GM12872 (cell line): ENCODE results near the gene TSPAN5.

Source experiments
- TF ChIP-seq, protein P1 (sequence below): IDR thresholded peaks from 3 replicates; pipeline ENCODE4 v1.5.1; 2011; ENCODE audit warnings: low read depth, mild to moderate bottlenecking, low read length, moderate library complexity; ENCODE audit not compliant: insufficient read depth

TSPAN5 gene

DNA sequence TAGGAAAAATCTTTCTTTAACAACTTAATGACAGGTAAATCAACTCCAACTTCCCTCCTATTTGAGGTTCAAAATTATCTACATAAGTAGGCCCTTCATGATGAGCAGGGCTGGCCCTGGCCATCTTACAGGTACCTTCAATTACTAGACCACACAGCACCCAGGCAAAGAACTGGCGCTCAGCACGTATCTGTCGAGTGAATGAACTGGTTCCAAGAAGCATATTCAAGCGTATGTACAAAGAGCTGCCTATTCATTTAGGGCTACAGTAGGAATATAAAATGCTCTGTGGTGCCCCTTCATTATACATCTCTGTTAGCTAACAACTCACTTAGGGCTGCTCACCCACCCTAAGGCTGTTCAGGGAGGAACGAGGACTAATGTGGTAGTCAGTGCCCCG is 48.0 kb downstream of the TSPAN5 start:
- TF ChIP-seq, protein P1, sequence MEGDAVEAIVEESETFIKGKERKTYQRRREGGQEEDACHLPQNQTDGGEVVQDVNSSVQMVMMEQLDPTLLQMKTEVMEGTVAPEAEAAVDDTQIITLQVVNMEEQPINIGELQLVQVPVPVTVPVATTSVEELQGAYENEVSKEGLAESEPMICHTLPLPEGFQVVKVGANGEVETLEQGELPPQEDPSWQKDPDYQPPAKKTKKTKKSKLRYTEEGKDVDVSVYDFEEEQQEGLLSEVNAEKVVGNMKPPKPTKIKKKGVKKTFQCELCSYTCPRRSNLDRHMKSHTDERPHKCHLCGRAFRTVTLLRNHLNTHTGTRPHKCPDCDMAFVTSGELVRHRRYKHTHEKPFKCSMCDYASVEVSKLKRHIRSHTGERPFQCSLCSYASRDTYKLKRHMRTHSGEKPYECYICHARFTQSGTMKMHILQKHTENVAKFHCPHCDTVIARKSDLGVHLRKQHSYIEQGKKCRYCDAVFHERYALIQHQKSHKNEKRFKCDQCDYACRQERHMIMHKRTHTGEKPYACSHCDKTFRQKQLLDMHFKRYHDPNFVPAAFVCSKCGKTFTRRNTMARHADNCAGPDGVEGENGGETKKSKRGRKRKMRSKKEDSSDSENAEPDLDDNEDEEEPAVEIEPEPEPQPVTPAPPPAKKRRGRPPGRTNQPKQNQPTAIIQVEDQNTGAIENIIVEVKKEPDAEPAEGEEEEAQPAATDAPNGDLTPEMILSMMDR = no peak

DNA sequence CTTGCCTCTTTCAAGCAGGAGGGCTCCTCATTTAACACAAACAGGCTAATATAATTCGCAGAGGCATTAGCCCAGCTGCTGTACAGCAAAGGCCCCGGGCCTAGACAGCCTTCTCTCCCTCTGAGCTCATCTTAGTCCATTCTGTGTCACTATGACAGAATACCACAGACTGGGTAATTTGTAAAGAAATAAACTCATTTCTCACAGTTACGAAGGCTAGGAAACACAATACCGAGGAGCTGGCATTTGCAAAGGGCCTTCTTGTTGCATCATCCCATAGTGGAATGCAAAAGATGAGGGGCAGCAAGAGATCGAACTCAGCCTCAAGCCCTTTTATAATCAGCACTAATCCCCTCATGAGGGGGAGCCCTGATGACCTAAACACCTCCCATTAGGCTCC is 48.5 kb downstream of the TSPAN5 start:
- TF ChIP-seq, protein P1 = no peak

DNA sequence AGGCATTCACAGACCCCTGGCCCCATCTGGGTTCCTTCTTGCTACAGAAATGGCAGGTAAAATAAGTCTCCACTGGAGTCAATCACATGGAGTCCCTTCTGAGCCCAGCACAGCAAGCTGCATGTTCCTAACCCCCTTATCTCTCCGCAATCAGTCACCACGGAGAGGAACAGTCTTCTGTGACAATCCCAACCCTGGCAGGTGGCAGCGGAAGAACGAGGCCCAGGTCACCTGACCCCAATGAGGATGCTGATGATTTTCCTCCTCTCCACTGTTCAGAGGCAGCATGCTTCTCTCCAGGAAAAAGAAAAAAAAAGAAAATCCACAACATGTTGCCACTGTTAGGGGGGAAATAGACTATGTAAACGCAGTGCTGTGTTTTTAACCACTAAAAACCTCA is 50.1 kb downstream of the TSPAN5 start:
- TF ChIP-seq, protein P1 = no peak

DNA sequence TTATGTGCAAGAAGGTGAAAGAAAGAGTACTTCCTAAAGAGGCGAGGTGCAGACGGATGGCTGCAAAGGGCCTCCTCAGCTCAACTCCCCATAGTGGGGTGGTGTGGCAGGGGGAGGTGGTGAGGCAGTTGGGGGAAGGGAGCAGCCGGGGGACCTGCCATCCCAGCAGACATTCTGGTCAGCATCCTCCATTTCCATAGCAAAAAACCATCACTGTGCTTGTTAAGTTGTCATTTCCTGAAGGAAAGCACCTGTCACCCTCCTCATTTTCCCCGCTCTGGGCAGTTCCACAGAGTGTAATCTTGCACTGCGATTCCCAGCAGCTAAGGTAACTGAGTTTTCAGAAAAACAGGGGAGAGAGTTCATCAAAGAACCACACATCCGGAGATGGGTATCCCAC is 51.5 kb downstream of the TSPAN5 start:
- TF ChIP-seq, protein P1 = no peak

DNA sequence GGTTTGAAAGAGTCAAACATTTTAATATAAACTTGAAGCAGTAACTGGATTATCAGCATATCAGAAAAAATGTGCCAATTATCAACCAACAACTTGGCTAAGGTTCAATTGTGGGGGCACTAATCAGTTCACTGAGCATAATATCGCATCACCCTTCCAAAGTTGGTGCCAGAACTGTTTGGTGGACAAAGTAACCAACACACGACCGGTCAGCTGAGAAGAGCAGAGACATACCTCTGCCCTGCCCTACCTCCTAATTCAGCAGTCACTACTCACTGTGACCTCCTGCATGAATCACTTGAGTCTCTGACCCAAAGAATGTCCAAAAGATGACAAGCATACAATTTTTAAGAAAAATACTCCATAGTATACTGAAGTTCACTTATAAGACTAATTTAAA is 53.2 kb downstream of the TSPAN5 start:
- TF ChIP-seq, protein P1 = no peak

DNA sequence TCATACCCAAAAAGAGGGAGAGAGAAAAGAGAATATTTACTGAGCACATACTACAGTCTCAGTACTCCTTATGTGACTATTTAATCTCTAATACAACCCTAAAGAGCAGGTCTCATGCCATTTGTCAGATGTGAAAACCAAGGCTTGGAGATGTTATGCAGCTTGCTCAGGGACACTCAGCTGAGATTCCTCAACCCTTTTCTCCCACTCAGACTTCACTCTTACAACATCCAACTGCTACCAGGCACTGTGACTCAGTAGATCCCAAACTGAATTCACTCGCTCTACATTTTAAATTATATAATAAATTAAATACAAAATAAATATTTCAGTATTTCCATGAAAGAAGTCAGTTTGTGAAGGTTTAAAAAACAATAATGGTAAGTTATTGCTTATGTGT is 53.7 kb downstream of the TSPAN5 start:
- TF ChIP-seq, protein P1 = no peak

DNA sequence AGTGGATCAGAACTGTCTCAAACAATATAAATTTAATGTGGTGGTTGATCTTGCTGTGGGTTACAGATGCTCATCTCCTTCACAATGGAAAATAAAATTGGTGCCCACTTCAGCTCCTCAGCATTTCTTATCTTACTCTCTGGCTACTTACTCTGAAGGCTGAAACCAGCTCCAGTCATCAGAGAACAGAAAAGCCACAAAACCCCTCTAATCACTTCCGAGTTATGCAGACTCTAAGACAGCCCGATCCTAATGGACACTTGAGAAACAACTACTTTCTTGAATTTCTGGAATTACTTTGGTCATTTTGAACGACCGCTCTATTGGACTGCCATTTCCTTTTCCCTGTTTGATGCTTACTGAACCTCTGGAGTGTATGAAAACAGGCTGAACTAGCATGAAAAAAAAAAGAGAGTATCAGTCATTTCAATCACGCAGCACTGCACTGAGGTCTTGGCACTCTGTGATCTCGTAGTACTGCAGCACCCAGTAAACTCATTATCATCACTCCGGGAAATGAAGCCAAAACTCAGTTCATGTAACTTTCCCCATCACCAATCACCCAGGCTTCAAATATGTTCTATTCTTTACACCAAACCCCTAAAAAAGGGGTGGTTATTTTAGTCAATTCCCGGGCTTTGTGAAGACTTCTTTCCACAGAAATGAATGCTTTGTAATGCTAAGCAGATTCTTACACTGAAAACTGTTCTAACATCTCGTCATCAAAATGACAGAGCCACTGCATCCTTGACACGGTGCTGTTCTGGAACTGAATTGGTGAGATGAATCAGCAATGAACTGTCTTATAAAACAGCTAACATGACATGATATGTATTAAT is 54.5 kb downstream of the TSPAN5 start:
- TF ChIP-seq, protein P1 = no peak
